Measurements from ENCODE around the gene XRCC1. TPM values are rescaled to one million over a fixed set of nuclear protein-coding genes. Genes with fewer than 3 reads are reported as not detected.

Gene XRCC1
- total and polyA plus RNA-seq, 11 donors = 11.2 to 21.3 (median 16.6) TPM

DNA sequence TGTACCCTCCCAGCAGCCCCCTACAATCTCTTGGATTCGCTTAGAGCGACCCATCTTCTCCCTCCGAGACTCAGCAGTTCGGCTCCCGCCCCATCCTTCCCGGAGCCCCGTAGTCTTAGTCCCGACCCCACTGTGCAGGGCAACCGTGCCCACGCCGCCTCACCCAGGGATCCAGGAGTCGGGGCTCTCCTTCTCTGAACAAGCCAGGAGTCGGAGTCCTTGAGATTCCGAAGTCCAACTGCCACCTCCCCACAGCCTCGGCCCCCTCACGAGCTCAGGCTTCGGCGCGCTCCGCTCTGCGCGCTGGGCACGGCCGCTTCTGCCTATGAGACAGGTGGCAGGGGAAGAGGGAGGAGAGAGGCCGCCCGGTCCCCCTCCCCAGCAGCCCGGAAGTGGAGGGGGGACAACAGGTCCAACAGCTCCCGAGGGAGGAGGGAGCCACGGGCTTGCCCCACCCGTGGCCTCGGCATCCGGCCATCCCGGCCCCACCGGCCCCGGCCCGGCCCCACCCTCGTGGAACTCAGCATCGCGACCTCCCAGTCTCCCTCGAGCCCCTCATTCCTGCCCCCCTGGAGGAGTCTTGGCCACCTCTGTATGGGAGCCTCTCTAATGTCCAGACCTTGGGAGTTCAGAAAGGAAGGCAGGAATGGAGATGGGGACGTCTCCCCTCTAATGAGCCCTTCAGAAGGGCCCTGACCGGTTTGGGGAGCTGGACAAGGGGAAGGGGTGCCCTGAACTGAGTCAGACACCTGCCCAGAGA, 70.7 kb downstream of the XRCC1 start, which contains the start of gene PHLDB3:
Gene PHLDB3, minus strand, starts transcription at position 321 of the 760 bp plus-strand sequence. CDS start 628 bp downstream, outside the sequence.
- 3 to 10% (median 5%) methylated on average over 16 to 42 of the region's 42 CpGs for WGBS, 4 donors
- Histone ChIP-seq H3K9me3 (no peaks in the 10 kb centered on the region), H3K4me3 (peak within 1 kb of the TSS; percentile 45 to 95 (median 78)), H3K36me3 (peaks cover 0 to 25% (median 10%) of the 10 kb centered on the region in 9 donors), H3K27ac (peak within 1 kb of the TSS; percentile 42 to 97 (median 89)), H3K4me1 (peaks cover 0 to 25% (median 11%) of the 10 kb centered on the region in 12 donors), H3K27me3 (no peaks in the 10 kb centered on the region)
- TF ChIP-seq, protein P1, sequence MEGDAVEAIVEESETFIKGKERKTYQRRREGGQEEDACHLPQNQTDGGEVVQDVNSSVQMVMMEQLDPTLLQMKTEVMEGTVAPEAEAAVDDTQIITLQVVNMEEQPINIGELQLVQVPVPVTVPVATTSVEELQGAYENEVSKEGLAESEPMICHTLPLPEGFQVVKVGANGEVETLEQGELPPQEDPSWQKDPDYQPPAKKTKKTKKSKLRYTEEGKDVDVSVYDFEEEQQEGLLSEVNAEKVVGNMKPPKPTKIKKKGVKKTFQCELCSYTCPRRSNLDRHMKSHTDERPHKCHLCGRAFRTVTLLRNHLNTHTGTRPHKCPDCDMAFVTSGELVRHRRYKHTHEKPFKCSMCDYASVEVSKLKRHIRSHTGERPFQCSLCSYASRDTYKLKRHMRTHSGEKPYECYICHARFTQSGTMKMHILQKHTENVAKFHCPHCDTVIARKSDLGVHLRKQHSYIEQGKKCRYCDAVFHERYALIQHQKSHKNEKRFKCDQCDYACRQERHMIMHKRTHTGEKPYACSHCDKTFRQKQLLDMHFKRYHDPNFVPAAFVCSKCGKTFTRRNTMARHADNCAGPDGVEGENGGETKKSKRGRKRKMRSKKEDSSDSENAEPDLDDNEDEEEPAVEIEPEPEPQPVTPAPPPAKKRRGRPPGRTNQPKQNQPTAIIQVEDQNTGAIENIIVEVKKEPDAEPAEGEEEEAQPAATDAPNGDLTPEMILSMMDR (IDR thresholded peaks at IDR 0.05) = no peak
- no peak for TF ChIP-seq POLR2A (IDR thresholded peaks at IDR 0.05)
- DNase-seq (peak in 4 of 5 donors; percentile 38 to 55 (median 46)), ATAC-seq (peak; percentile 16 to 51 (median 42))
- intact Hi-C loops (cut with DNase I) = loop anchor here in 8 of 10 donors (1.0 to 5.0 kb wide), 3 partner anchors 42 to 57 kb away; no protein-coding TSS in a partner anchor

DNA sequence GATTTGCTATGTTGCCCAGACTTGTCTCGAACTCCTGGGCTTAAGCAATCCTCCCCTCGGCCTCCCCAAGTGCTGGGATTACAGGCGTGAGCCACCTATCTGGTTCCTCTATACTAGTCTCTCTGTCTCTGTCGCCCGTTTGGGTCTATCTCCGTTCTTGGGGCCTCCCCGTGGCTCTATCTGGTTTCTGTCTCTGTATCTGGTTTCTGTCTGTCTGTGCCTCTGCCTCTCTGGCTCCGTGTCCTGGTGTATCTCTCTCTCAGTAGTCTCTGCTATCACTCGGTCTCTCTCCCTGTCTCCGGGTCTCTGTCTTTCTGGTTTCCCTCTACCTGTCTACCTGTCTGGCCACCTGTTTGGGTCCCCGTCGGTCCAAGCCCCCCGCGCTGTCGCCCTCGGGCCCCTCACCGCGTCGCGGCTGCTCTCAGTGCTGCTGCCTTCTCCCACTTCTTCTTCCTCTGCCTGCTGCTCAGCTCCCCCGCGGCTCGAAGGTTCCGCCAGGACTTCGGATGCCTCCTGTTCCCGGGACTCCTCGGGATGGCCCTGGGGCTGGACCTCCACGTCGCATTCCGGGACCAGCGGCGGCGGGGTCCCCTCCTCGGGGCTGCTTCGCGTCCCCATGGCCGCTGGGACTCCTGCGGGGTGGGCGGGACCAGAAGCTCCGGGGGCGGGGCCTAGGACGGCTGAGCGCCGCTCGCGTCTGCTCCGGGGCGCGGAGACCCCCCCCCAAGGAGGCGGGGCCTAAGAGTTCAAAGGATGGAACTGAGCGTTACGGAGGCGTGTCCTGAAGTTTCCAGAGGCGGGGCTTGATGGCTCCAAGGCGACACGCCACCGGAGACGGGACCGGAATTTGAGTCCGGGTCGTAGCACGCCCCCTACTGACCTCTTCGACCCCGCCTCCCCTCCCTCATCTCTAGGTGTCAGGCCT, 71.6 kb downstream of the XRCC1 start:
- peak overlapping the region; percentile 42 to 97 (median 89) for H3K27ac ChIP-seq
- H3K36me3 ChIP-seq = peaks cover 0 to 16% (median 10%) of the 10 kb centered on the region in 9 donors
- 1 to 3% (median 2%) methylated on average over 35 to 64 of the region's 64 CpGs for WGBS, 4 donors
- H3K27me3 ChIP-seq = no peaks in the 10 kb centered on the region
- H3K9me3 ChIP-seq = no peaks in the 10 kb centered on the region
- H3K4me3 ChIP-seq = peak overlapping the region; percentile 45 to 95 (median 78)
- DNase-seq (peak; percentile 97 to 99 (median 98)), ATAC-seq (peak; percentile 98 to 99 (median 99))
- TF ChIP-seq, protein P1 (IDR thresholded peaks at IDR 0.05) = peak in 7 of 12 donors; percentile 14 to 53 (median 33)
- peak in 1 of 2 donors; percentile 38 for TF ChIP-seq POLR2A (IDR thresholded peaks at IDR 0.05)
- intact Hi-C loops (cut with DNase I) = loop anchor here in 8 of 10 donors (1.0 to 5.0 kb wide), 3 partner anchors 41 to 56 kb away; no protein-coding TSS in a partner anchor
- peaks cover 0 to 29% (median 14%) of the 10 kb centered on the region in 12 donors for H3K4me1 ChIP-seq

DNA sequence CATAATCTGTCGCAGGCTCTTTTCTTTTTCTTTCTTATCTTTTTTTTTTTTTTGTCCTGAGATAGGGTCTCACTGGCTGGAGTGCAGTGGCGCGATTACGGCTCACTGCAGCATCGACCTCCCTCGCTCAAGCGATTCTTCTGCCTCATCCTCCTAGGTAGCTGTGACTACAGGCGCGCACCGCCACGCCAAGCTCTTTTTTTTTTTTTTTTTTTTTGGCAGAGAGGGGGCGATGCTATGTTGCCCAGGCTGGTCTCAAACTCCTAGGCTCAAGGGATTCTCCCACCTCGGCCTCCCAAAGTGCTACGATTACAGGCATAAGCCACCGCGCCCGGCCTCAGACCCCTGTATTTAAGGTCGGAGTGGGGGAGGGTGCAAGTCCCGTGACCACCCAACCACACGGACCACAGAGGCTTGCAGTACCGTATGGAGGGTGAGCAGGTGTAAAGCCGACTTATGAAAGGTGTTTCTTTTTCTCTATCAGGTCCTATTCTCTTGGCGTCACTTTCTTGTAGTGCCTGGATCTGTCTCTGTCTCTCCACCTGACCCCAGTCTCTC, 72.8 kb downstream of the XRCC1 start:
- WGBS, 4 donors = 76 to 87% (median 81%) methylated on average over 23 of the region's 23 CpGs
- Histone ChIP-seq H3K9me3 (no peaks in the 10 kb centered on the region), H3K36me3 (peaks cover 0 to 10% (median 2%) of the 10 kb centered on the region in 9 donors), H3K27me3 (no peaks in the 10 kb centered on the region), H3K27ac (no peak overlapping the region), H3K4me3 (peak overlapping the region in 4 of 12 donors; percentile 67 to 95 (median 88)), H3K4me1 (peaks cover 0 to 33% (median 16%) of the 10 kb centered on the region in 12 donors)
- intact Hi-C loops (cut with DNase I) = loop anchor here in 7 of 10 donors (5.0 kb wide), 1 partner anchor 40 kb away; no protein-coding TSS in a partner anchor
- ATAC-seq (no peak), DNase-seq (no peak)
- TF ChIP-seq, protein P1 (IDR thresholded peaks at IDR 0.05) = no peak
- no peak for TF ChIP-seq POLR2A (IDR thresholded peaks at IDR 0.05)

Data from heart left ventricle (tissue), 16 donors.